Measurements from ENCODE around the gene DIP2B.
"Not testable (repeated sequence)": the region's sequence is repeated elsewhere in the genome, so short reads cannot be mapped to it uniquely, and the experiment has no call there.

Gene DIP2B

GRCh38 chr12:50550530-50551223, 45.9 kb downstream of the DIP2B start:
- no peak for DNase-seq (ENCODE audit: low read depth in 2 of 2)

- DNase-seq (ENCODE audit: low read depth in 2 of 2), result no peak
Measured at GRCh38 chr12:50551866-50552265, 47.1 kb downstream of the DIP2B start.

GRCh38 chr12:50554651-50555050, 49.9 kb downstream of the DIP2B start:
- DNase-seq (ENCODE audit: low read depth in 2 of 2), result no peak

GRCh38 chr12:50555471-50555885, 50.7 kb downstream of the DIP2B start:
- DNase-seq (ENCODE audit: low read depth in 2 of 2), result no peak

- no peak for DNase-seq (ENCODE audit: low read depth in 2 of 2)
Measured at GRCh38 chr12:50556273-50556672, 51.5 kb downstream of the DIP2B start.

- DNase-seq (ENCODE audit: low read depth in 2 of 2), result not testable (repeated sequence)
Measured at GRCh38 chr12:50556796-50557195, 52.0 kb downstream of the DIP2B start.

GRCh38 chr12:50557421-50557820, 52.6 kb downstream of the DIP2B start:
- no peak for DNase-seq (ENCODE audit: low read depth in 2 of 2)

- DNase-seq (ENCODE audit: low read depth in 2 of 2), result no peak
Measured at GRCh38 chr12:50558970-50559369, 54.2 kb downstream of the DIP2B start.

- no peak for DNase-seq (ENCODE audit: low read depth in 2 of 2)
Measured at GRCh38 chr12:50562520-50563433, 58.0 kb downstream of the DIP2B start.

- DNase-seq (ENCODE audit: low read depth in 2 of 2), result no peak
Measured at GRCh38 chr12:50563434-50563787, 58.6 kb downstream of the DIP2B start.

- DNase-seq (ENCODE audit: low read depth in 2 of 2), result no peak
Measured at GRCh38 chr12:50564237-50564947, 59.6 kb downstream of the DIP2B start.

- DNase-seq (ENCODE audit: low read depth in 2 of 2), result no peak
Measured at GRCh38 chr12:50564948-50565297, 60.1 kb downstream of the DIP2B start.

GRCh38 chr12:50566066-50566465, 61.3 kb downstream of the DIP2B start:
- no peak for DNase-seq (ENCODE audit: low read depth in 2 of 2)

GRCh38 chr12:50567926-50568325, 63.1 kb downstream of the DIP2B start:
- no peak for DNase-seq (ENCODE audit: low read depth in 2 of 2)

- no peak for DNase-seq (ENCODE audit: low read depth in 2 of 2)
Measured at GRCh38 chr12:50568338-50569091, 63.7 kb downstream of the DIP2B start.

GRCh38 chr12:50569321-50569720, 64.5 kb downstream of the DIP2B start:
- no peak for DNase-seq (ENCODE audit: low read depth in 2 of 2)

- no peak for DNase-seq (ENCODE audit: low read depth in 2 of 2)
Measured at GRCh38 chr12:50569876-50570275, 65.1 kb downstream of the DIP2B start.

- DNase-seq (ENCODE audit: low read depth in 2 of 2), result no peak
Measured at GRCh38 chr12:50571786-50572185, 67.0 kb downstream of the DIP2B start.

GRCh38 chr12:50572287-50572686, 67.5 kb downstream of the DIP2B start:
- no peak for DNase-seq (ENCODE audit: low read depth in 2 of 2)

- DNase-seq (ENCODE audit: low read depth in 2 of 2), result no peak
Measured at GRCh38 chr12:50572760-50573159, 68.0 kb downstream of the DIP2B start.

GRCh38 chr12:50573271-50573670, 68.5 kb downstream of the DIP2B start:
- no peak for DNase-seq (ENCODE audit: low read depth in 2 of 2)

Data from stimulated activated CD8-positive, alpha-beta memory T cell treated with anti-CD3 and anti-CD28 coated beads, Interleukin-7, amount 100 ng/mL, for 4 hours (primary cell).